Keratinocyte (primary cell): ENCODE data around the gene LMO7. TPM values are rescaled to one million over a fixed set of nuclear protein-coding genes. Genes with fewer than 3 reads are reported as not detected.

Experiments
- DNase-seq: peaks from one replicate; pipeline ENCODE4 v3.0.0-alpha.2; 2011; ENCODE audit warnings: low read depth, missing footprints, low spot score
- FAIRE-seq: peaks from 2 replicates; lab custom pipeline; 2011; peaks lifted over from hg19 to GRCh38; lab: Jason Lieb, UNC
- H2AFZ ChIP-seq: 2 replicates; pipeline ENCODE4 v1.6.0; 2012; ENCODE audit warnings: low read length, control low read depth, inconsistent platforms; ENCODE audit not compliant: control insufficient read depth
- H3K27ac ChIP-seq: 2 replicates; pipeline ENCODE4 v1.5.1; 2011; ENCODE audit warnings: low read length; ENCODE audit not compliant: control insufficient read depth, insufficient read depth
- H3K27me3 ChIP-seq: 3 replicates; pipeline ENCODE4 v1.6.0; 2011; ENCODE audit warnings: low read length; ENCODE audit not compliant: control insufficient read depth, insufficient read depth; ENCODE audit errors: extremely low read depth
- H3K36me3 ChIP-seq, 2 experiments: 2 replicates in 1 of 2; 3 replicates in 1 of 2; pipeline ENCODE4 v1.5.1; 2011; ENCODE audit warnings: low read length in 2 of 2, mild to moderate bottlenecking in 1 of 2; ENCODE audit not compliant: control insufficient read depth in 2 of 2, insufficient read depth in 2 of 2; ENCODE audit errors: extremely low read depth in 1 of 2
- H3K4me1 ChIP-seq: 3 replicates; pipeline ENCODE4 v1.5.1; 2011; ENCODE audit warnings: low read length; ENCODE audit not compliant: control insufficient read depth, insufficient read depth; ENCODE audit errors: extremely low read depth
- H3K4me2 ChIP-seq: 3 replicates; pipeline ENCODE4 v1.6.0; 2011; ENCODE audit warnings: low read depth, low read length; ENCODE audit not compliant: control insufficient read depth, insufficient read depth; ENCODE audit errors: extremely low read depth
- H3K4me3 ChIP-seq, 3 experiments: fragments of 200-600 bp in 1 of 3; sonication (generic) in 1 of 3; 2 replicates in 2 of 3; 3 replicates in 1 of 3; pipeline ENCODE4 v1.5.1; 2011 to 2016; ENCODE audit warnings: low read length in 3 of 3, mild to moderate bottlenecking in 3 of 3, control low read depth in 2 of 3, inconsistent platforms in 1 of 3, low read depth in 1 of 3, mixed read lengths in 1 of 3, mixed run types in 1 of 3, moderate library complexity in 1 of 3; ENCODE audit not compliant: control insufficient read depth in 2 of 3, insufficient read depth in 2 of 3; ENCODE audit errors: extremely low read depth in 1 of 3
- H3K79me2 ChIP-seq: 2 replicates; pipeline ENCODE4 v1.6.0; 2012; ENCODE audit warnings: low read length; ENCODE audit not compliant: control insufficient read depth, insufficient read depth
- H3K9ac ChIP-seq: 3 replicates; pipeline ENCODE4 v1.6.0; 2011; ENCODE audit warnings: low read length; ENCODE audit not compliant: control insufficient read depth, insufficient read depth; ENCODE audit errors: extremely low read depth
- H3K9me1 ChIP-seq: 3 replicates; pipeline ENCODE4 v1.6.0; 2011; ENCODE audit warnings: low read length; ENCODE audit not compliant: control insufficient read depth, insufficient read depth; ENCODE audit errors: extremely low read depth
- H3K9me3 ChIP-seq: 2 replicates; pipeline ENCODE4 v1.5.1; 2012; ENCODE audit warnings: low read depth, low read length; ENCODE audit not compliant: control insufficient read depth
- H4K20me1 ChIP-seq: 3 replicates; pipeline ENCODE4 v1.6.0; 2011; ENCODE audit warnings: low read length; ENCODE audit not compliant: control insufficient read depth, insufficient read depth; ENCODE audit errors: extremely low read depth
- EZH2 ChIP-seq: IDR thresholded peaks from one replicate; pipeline ENCODE4 v1.6.1; 2012; ENCODE audit warnings: inconsistent platforms, mild to moderate bottlenecking, low read length, moderate library complexity
- dilution Hi-C: fragments of 300-500 bp; cut with MboI; formaldehyde crosslinking; loops from one replicate; pipeline ENCODE4 v1.7.0; 2020; ENCODE audit warnings: low sequenced_read_pairs; ENCODE audit not compliant: extremely low pct_ligation_motif_present
- polyA plus RNA-seq, 5 experiments: library from polyadenylated mRNA; depleted of rRNA in 3 of 5; stranded (reverse) in 3 of 5; stranded (forward) in 1 of 5; unstranded in 1 of 5; fragments of >200 nt; gene quantifications; 1 replicate in 1 of 5; 2 replicates in 3 of 5; 3 replicates in 1 of 5; pipeline versions ENCODE4 v1.2.1 to v1.2.3, GENCODE V29; 2011 to 2012; ENCODE audit warnings: missing spikeins in 2 of 5, low read depth in 1 of 5, low replicate concordance in 1 of 5
- TF ChIP-seq, protein P1 (sequence below), 3 experiments: IDR thresholded peaks in 1 of 3; conservative IDR thresholded peaks in 1 of 3; optimal IDR thresholded peaks in 1 of 3; 2 replicates in 2 of 3; 3 replicates in 1 of 3; pipeline versions ENCODE3 to v1.5.1; 2011; ENCODE audit warnings: low read length in 3 of 3, mild to moderate bottlenecking in 3 of 3, moderate library complexity in 2 of 3, control low read depth in 1 of 3, inconsistent platforms in 1 of 3; ENCODE audit not compliant: insufficient read depth in 2 of 3; ENCODE audit errors: extremely low read depth in 1 of 3

LMO7 gene
- polyA plus RNA-seq, 1 donor (not counting 4 experiments of a cell fraction or from before 2014, with no cell fraction given) = 8.9 TPM

DNA sequence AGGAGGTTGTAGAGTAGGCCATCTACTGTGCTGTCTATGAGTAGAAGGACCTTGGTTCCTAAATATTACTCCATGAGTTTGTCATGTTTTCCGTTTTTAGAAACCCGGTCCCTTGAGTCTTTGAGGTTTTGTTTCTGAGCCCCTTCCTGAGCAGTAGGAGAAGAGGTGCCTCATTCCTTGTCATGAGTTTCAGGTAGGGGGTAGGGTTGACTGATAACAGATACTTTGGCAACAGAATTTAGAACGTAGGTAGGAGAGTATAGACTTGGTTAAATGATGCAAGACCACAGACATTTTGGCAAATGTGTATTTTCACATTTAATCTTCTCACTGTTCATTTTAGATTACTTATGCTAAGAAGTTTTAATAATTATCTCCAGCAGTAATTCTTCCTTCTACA lies 24.6 kb downstream of the LMO7 start:
- Histone ChIP-seq H3K36me3 (no peaks in the 10 kb centered on the region), H3K27me3 (no peaks in the 10 kb centered on the region), H3K4me3 (no peak overlapping the region), H3K4me2 (no peak overlapping the region), H3K9ac (no peak overlapping the region), H3K4me1 (no peaks in the 10 kb centered on the region), H4K20me1 (no peaks in the 10 kb centered on the region), H3K9me3 (no peaks in the 10 kb centered on the region), H3K79me2 (no peaks in the 10 kb centered on the region), H2AFZ (no peak overlapping the region), H3K27ac (no peak overlapping the region), H3K9me1 (no peaks in the 10 kb centered on the region)
- no peak for FAIRE-seq
- DNase-seq = no peak
- dilution Hi-C loops = no loop called here
- TF ChIP-seq, protein P1, sequence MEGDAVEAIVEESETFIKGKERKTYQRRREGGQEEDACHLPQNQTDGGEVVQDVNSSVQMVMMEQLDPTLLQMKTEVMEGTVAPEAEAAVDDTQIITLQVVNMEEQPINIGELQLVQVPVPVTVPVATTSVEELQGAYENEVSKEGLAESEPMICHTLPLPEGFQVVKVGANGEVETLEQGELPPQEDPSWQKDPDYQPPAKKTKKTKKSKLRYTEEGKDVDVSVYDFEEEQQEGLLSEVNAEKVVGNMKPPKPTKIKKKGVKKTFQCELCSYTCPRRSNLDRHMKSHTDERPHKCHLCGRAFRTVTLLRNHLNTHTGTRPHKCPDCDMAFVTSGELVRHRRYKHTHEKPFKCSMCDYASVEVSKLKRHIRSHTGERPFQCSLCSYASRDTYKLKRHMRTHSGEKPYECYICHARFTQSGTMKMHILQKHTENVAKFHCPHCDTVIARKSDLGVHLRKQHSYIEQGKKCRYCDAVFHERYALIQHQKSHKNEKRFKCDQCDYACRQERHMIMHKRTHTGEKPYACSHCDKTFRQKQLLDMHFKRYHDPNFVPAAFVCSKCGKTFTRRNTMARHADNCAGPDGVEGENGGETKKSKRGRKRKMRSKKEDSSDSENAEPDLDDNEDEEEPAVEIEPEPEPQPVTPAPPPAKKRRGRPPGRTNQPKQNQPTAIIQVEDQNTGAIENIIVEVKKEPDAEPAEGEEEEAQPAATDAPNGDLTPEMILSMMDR (optimal IDR thresholded peaks at IDR 0.05 in 1 of 3, IDR thresholded peaks at IDR 0.05 in 1 of 3, conservative IDR thresholded peaks at IDR 0.05 in 1 of 3; ENCODE audit: extremely low read depth in 1 of 3, insufficient read depth in 2 of 3, low read length in 3 of 3) = no peak
- no peak for TF ChIP-seq EZH2

DNA sequence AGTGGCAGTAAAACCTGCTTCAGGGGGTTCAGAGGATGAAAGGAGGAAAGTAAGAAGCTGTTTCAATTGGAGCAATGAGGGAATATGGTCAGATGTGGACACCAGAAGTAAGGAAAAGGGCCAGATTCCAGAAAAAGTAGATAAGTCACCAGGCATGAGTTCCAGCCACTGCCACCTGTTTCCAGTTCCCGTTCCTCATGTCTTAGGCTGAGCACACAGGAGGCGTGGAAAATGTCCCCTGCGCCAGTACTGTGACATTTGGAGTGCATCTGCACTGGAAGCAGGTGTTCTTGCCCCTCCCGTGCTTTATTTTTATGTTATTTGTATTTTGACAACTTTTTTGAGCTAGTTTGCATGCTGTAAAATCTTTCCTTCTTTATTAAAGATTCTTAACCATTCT lies 25.3 kb downstream of the LMO7 start:
- Histone ChIP-seq H4K20me1 (no peaks in the 10 kb centered on the region), H3K4me3 (no peak overlapping the region), H3K4me2 (no peak overlapping the region), H3K27me3 (no peaks in the 10 kb centered on the region), H3K4me1 (peaks cover 4% of the 10 kb centered on the region), H3K9ac (no peak overlapping the region), H3K9me3 (no peaks in the 10 kb centered on the region), H3K27ac (no peak overlapping the region), H3K79me2 (no peaks in the 10 kb centered on the region), H3K36me3 (no peaks in the 10 kb centered on the region), H3K9me1 (no peaks in the 10 kb centered on the region), H2AFZ (no peak overlapping the region)
- FAIRE-seq = no peak
- no peak for DNase-seq
- dilution Hi-C loops = no loop called here
- TF ChIP-seq EZH2 = no peak
- TF ChIP-seq, protein P1 (optimal IDR thresholded peaks at IDR 0.05 in 1 of 3, IDR thresholded peaks at IDR 0.05 in 1 of 3, conservative IDR thresholded peaks at IDR 0.05 in 1 of 3; ENCODE audit: extremely low read depth in 1 of 3, insufficient read depth in 2 of 3, low read length in 3 of 3) = no peak
